Heart right ventricle (tissue), 16 donors: ENCODE data around the gene SHC2. TPM values are rescaled to one million over a fixed set of nuclear protein-coding genes. Genes with fewer than 3 reads are reported as not detected.
"Not testable (repeated sequence)": the region's sequence is repeated elsewhere in the genome, so short reads cannot be mapped to it uniquely, and the experiment has no call there.

Source experiments
- ATAC-seq, 8 donors: fragments of 200-7000 bp; cut with Tn5 transposase; one replicate each; pipeline ENCODE4 v1.9.1; 2020; ENCODE audit warnings: mild to moderate bottlenecking in 8 of 8, moderate library complexity in 8 of 8, moderate number of reproducible peaks in 1 of 8
- DNase-seq, 2 donors: peaks; one replicate each; pipeline ENCODE4 v3.0.0-alpha.2; 2020
- H3K27ac ChIP-seq, 10 donors: fragments of 200-600 bp; sonication (generic) in 2 of 10; one replicate each; pipeline versions ENCODE4 v1.5.0 to v1.8.0; 2020 to 2022; ENCODE audit warnings: mild to moderate bottlenecking in 3 of 10
- H3K27me3 ChIP-seq, 7 donors: fragments of 200-600 bp; one replicate each; pipeline ENCODE4 v1.8.0; 2021 to 2022; ENCODE audit warnings: mild to moderate bottlenecking in 2 of 7
- H3K36me3 ChIP-seq, 9 donors: fragments of 200-600 bp; sonication (generic) in 1 of 9; one replicate each; pipeline versions ENCODE4 v1.5.0 to v1.8.0; 2020 to 2022; ENCODE audit warnings: mild to moderate bottlenecking in 2 of 9
- H3K4me1 ChIP-seq, 9 donors: fragments of 200-600 bp; sonication (generic) in 1 of 9; one replicate each; pipeline versions ENCODE4 v1.5.0 to v1.8.0; 2020 to 2022; ENCODE audit warnings: mild to moderate bottlenecking in 4 of 9
- H3K4me3 ChIP-seq, 10 donors: fragments of 200-600 bp; sonication (generic) in 2 of 10; one replicate each; pipeline versions ENCODE4 v1.5.0 to v1.8.0; 2020 to 2022; ENCODE audit warnings: mild to moderate bottlenecking in 7 of 10, moderate library complexity in 2 of 10
- H3K9me3 ChIP-seq, 11 donors: fragments of 200-600 bp in 10 of 11; sonication (generic) in 2 of 11; one replicate each; pipeline versions ENCODE4 v1.5.0 to v1.8.0; 2013 to 2022; ENCODE audit warnings: mild to moderate bottlenecking in 2 of 11, control low read depth in 1 of 11, moderate library complexity in 1 of 11
- CTCF ChIP-seq, 9 donors: fragments of 200-600 bp; sonication (generic) in 2 of 9; IDR thresholded peaks; one replicate each; pipeline versions ENCODE4 v1.5.0 to v1.8.0; 2021 to 2022; ENCODE audit warnings: antibody characterized with exemption in 9 of 9, mild to moderate bottlenecking in 5 of 9, moderate library complexity in 1 of 9
- WGBS, 2 donors: extraction: QIAGEN DNeasy Blood & Tissue Kit; methylation state at CpG; one replicate each; pipeline ENCODE4 v1.1.7; 2013; ENCODE audit warnings: inconsistent platforms in 1 of 2; 5-methylcytosine and 5-hydroxymethylcytosine counted together
- intact Hi-C, 10 donors: fragments of 100-400 bp; cut with DNase I; formaldehyde crosslinking; loops; one replicate each; pipeline versions ENCODE4 v1.11.1 to v1.14.2; 2022
- polyA plus RNA-seq, 2 donors: library from polyadenylated mRNA; stranded (reverse); fragments of 200-250 nt; gene quantifications; one replicate each; pipeline ENCODE4 v1.2.3, GENCODE V29; 2013
- total RNA-seq, 10 donors: library from RNA; stranded (reverse); fragmentation: NEBNext Ultra II Directional in 3 of 10; extraction: Animal tissue kit (Norgen Biotek cat#: 25700) in 3 of 10; gene quantifications; one replicate each; pipeline versions ENCODE4 v1.2.1 to v1.2.4, GENCODE V29; 2021 to 2023
- donor health status: Arrhythmogenic right ventricular cardiomyopathy.
- donor health status: ischemic (EF 13 %, LVEDD 7.1; RV severe dilation, severe dysfunction).
- donor health status: healthy with polysubstance abuse.
- donor health status: DM: no; HTN: yes; CAD: no.
- donor health status: DM: no; HTN: no; CAD: no.
- donor health status: ischemic (EF 25% LVEDD 6.9; RV normal size, moderate dysfunction).
- donor health status: ischemic (EF 25% LVEDD 5.7; RV mildly dilated, moderate dysfunction).
- donor health status: healthy.
- donor health status: DM: yes; HTN: yes; CAD: no.
- donor health status: Ischemic cardiomyopathy.
- donor health status: ischemic (EF 35%, LVEDD 5.7; RV mildly dilated, moderate dysfunction).
- donor health status: nonischemic (EF 11% LVEDD 7.7; RV severe dilation, severe dysfunction).
- donor health status: DM: yes; HTN: yes; CAD: no.
- donor health status: PGD.
- donor health status: ischemic (EF 29% LVEDD 5.4; RV normal size, mild dysfunction).
- donor health status: nonischemic (EF 23%, LVEDD 6.1; RV moderate dilation, normal function).

The SHC2 gene
- total and polyA plus RNA-seq, 12 donors: 7.7 to 33.5 (median 12.4) TPM

GRCh38 chr19:482186-483041 lies 21.6 kb upstream of the SHC2 start:
- TF ChIP-seq CTCF (IDR thresholded peaks at IDR 0.05): no peak
- 50 to 52% methylated on average over 20 of the region's 20 CpGs for WGBS, 2 donors
- H3K9me3 ChIP-seq: no peaks in the 10 kb centered on the region

DNA sequence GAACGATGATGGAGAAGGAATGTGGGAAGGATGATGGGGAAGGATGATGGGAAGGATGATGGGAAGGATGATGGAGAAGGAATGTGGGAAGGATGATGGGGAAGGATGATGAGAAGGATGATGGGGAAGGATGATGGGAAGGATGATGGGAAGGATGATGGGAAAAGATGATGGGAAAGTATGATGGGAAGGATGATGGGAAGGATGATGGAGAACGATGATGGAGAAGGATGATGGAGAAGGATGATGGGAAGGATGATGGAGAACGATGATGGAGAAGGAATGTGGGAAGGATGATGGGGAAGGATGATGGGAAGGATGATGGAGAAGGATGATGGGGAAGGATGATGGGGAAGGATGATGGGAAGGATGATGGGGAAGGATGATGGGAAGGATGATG lies 20.3 kb upstream of the SHC2 start:
- H3K4me3 ChIP-seq, ATAC-seq, H3K36me3 ChIP-seq, H3K9me3 ChIP-seq, H3K27ac ChIP-seq, DNase-seq: not testable (repeated sequence)
- intact Hi-C loops: loop anchor here in 5 of 10 donors (2.0 to 10.0 kb wide), 3 partner anchors 96 to 99 kb away; no protein-coding TSS in a partner anchor
- H3K4me1 ChIP-seq: peaks cover 0 to 11% (median 6%) of the 10 kb centered on the region in 9 donors
- 97 to 100% methylated on average over 3 of the region's 3 CpGs for WGBS, 2 donors
- peaks cover 0 to 30% (median 18%) of the 10 kb centered on the region in 7 donors for H3K27me3 ChIP-seq

More at GRCh38 chr19:482186-483041, 21.6 kb upstream of the SHC2 start:
- H3K4me1 ChIP-seq: peaks cover 0 to 14% (median 6%) of the 10 kb centered on the region in 9 donors
- no peaks in the 10 kb centered on the region for H3K36me3 ChIP-seq
- H3K27ac ChIP-seq: no peak overlapping the region
- intact Hi-C loops: loop anchor here in 3 of 10 donors (5.0 to 10.0 kb wide), 2 partner anchors 98 to 100 kb away; no protein-coding TSS in a partner anchor
- H3K27me3 ChIP-seq: peaks cover 0 to 36% (median 23%) of the 10 kb centered on the region in 7 donors
- ATAC-seq (no peak), DNase-seq (no peak)
- H3K4me3 ChIP-seq: no peak overlapping the region

GRCh38 chr19:480016-480855 lies 19.4 kb upstream of the SHC2 start:
- peak overlapping the region in 6 of 10 donors; percentile 27 to 73 (median 68) for H3K27ac ChIP-seq
- intact Hi-C loops: loop anchor here in 6 of 10 donors (1.0 to 10.0 kb wide), 4 partner anchors 95 to 98 kb away; no protein-coding TSS in a partner anchor
- 20 to 23% methylated on average over 36 of the region's 36 CpGs for WGBS, 2 donors

DNA sequence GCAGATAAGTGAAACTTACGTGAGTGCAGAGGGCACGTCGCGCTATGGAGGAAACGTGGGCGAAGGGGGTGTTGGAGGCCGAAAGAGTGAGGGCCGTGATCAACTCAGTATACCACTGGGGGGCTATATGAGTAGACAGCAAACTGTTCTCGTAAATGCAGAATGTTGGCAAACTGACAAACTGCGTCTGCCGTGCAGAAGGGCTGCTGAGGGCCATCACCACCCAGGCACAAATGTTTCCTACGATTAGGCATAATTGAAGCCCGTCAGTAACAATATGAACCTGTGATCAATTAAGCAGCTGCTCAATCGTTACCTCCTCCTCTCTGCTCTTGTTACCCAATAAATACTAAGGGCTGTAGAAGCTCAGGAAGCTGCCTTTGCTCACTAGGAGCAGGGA lies 18.1 kb upstream of the SHC2 start:
- Histone ChIP-seq H3K4me1 (peaks cover 3 to 20% (median 9%) of the 10 kb centered on the region in 9 donors), H3K27me3 (peaks cover 0 to 10% (median 0%) of the 10 kb centered on the region in 7 donors), H3K4me3 (no peak overlapping the region), H3K36me3 (no peaks in the 10 kb centered on the region), H3K27ac (no peak overlapping the region), H3K9me3 (no peaks in the 10 kb centered on the region)
- no peak for TF ChIP-seq CTCF (IDR thresholded peaks at IDR 0.05)
- ATAC-seq: no peak
- WGBS, 2 donors: 69 to 81% methylated on average over 14 of the region's 14 CpGs
- intact Hi-C loops: loop anchor here in 3 of 10 donors (5.0 to 10.0 kb wide), 3 partner anchors 94 to 104 kb away; a partner anchor contains a TSS
- DNase-seq: no peak

More at GRCh38 chr19:480016-480855, 19.4 kb upstream of the SHC2 start:
- peak; percentile 51 to 84 (median 77) for TF ChIP-seq CTCF (IDR thresholded peaks at IDR 0.05)
- ATAC-seq (peak; percentile 86 to 98 (median 94)), DNase-seq (peak; percentile 84 to 89)
- Histone ChIP-seq H3K27me3 (peaks cover 0 to 21% (median 11%) of the 10 kb centered on the region in 7 donors), H3K9me3 (no peaks in the 10 kb centered on the region), H3K36me3 (no peaks in the 10 kb centered on the region), H3K4me1 (peaks cover 0 to 9% (median 4%) of the 10 kb centered on the region in 9 donors), H3K4me3 (peak overlapping the region in 7 of 10 donors; percentile 4 to 49 (median 40))
